ENCODE results near the gene ANGPTL4.
"Not testable (repeated sequence)": the region's sequence is repeated elsewhere in the genome, so short reads cannot be mapped to it uniquely, and the experiment has no call there.

The ANGPTL4 gene

GRCh38 chr19:8352134-8352827 is 11.7 kb upstream of the ANGPTL4 start:
- Histone ChIP-seq H3K9me3 (ENCODE audit: control extremely low read depth in 1 of 5, control insufficient read depth in 4 of 5, insufficient read depth in 2 of 5, low read depth in 1 of 5, low read length in 4 of 5) (no peaks in the 10 kb centered on the region), H3K4me3 (ENCODE audit: control insufficient read depth in 1 of 7, extremely low read depth in 1 of 7, insufficient read depth in 4 of 7, low read depth in 2 of 7, low read length in 6 of 7) (no peak overlapping the region), H3K4me1 (ENCODE audit: control extremely low read depth in 1 of 4, control insufficient read depth in 4 of 4, insufficient read depth in 4 of 4, low read length in 3 of 4) (peaks cover 0 to 3% (median 0%) of the 10 kb centered on the region in 4 experiments), H3K27ac (ENCODE audit: insufficient read depth in 1 of 2, low read depth in 1 of 2, low read length in 2 of 2, poor library complexity in 1 of 2, severe bottlenecking in 2 of 2) (no peak overlapping the region), H3K36me3 (ENCODE audit: control insufficient read depth in 4 of 4, insufficient read depth in 4 of 4, low read length in 3 of 4) (no peaks in the 10 kb centered on the region), H3K27me3 (replicated peaks in 2 of 5; ENCODE audit: control insufficient read depth in 4 of 5, insufficient read depth in 5 of 5, low read length in 4 of 5) (peaks cover 0 to 32% (median 7%) of the 10 kb centered on the region in 5 experiments)
- POLR2A ChIA-PET = interaction anchor here (0.7 kb wide), 1 partner anchor 213 kb away, joined by 3 read pairs; no protein-coding TSS in a partner anchor
- DNase-seq = no peak
- WGBS (ENCODE audit: insufficient coverage) = 50% methylated on average over 1 of the region's 10 CpGs
- CTCF ChIA-PET = interaction anchor here (0.6 to 5.0 kb wide), 18 partner anchors 9 to 289 kb away, joined by 3 to 30 read pairs (median 6); partner anchors contain the start of genes ANGPTL4, KANK3, MARCHF2 and RAB11B

- not testable (repeated sequence) for H3K36me3 ChIP-seq (ENCODE audit: control insufficient read depth in 4 of 4, insufficient read depth in 4 of 4, low read length in 3 of 4); H3K4me1 ChIP-seq (ENCODE audit: control extremely low read depth in 1 of 4, control insufficient read depth in 4 of 4, insufficient read depth in 4 of 4, low read length in 3 of 4); H3K4me3 ChIP-seq (ENCODE audit: control insufficient read depth in 1 of 7, extremely low read depth in 1 of 7, insufficient read depth in 4 of 7, low read depth in 2 of 7, low read length in 6 of 7); DNase-seq; H3K27ac ChIP-seq (ENCODE audit: insufficient read depth in 1 of 2, low read depth in 1 of 2, low read length in 2 of 2, poor library complexity in 1 of 2, severe bottlenecking in 2 of 2); H3K9me3 ChIP-seq (ENCODE audit: control extremely low read depth in 1 of 5, control insufficient read depth in 4 of 5, insufficient read depth in 2 of 5, low read depth in 1 of 5, low read length in 4 of 5)
- peaks cover 0 to 32% (median 7%) of the 10 kb centered on the region in 5 experiments for H3K27me3 ChIP-seq (replicated peaks in 2 of 5; ENCODE audit: control insufficient read depth in 4 of 5, insufficient read depth in 5 of 5, low read length in 4 of 5)
- ChIA-PET CTCF (interaction anchor here (0.6 to 5.0 kb wide), 20 partner anchors 9 to 288 kb away, joined by 3 to 30 read pairs (median 7); partner anchors contain the start of genes ANGPTL4, KANK3, MARCHF2 and RAB11B), POLR2A (interaction anchor here (0.7 to 1.3 kb wide), 3 partner anchors 42 to 225 kb away, joined by 3 to 4 read pairs (median 3); partner anchors contain the start of gene MYO1F)
- WGBS (ENCODE audit: insufficient coverage) = 76% methylated on average over 4 of the region's 5 CpGs
Observed at GRCh38 chr19:8352845-8353244, 11.1 kb upstream of the ANGPTL4 start.

GRCh38 chr19:8355631-8356402 is 8.1 kb upstream of the ANGPTL4 start:
- CTCF ChIA-PET = interaction anchor here (1.0 to 5.0 kb wide), 11 partner anchors 8 to 223 kb away, joined by 3 to 30 read pairs (median 8); partner anchors contain the start of genes ANGPTL4 and RAB11B
- POLR2A ChIA-PET = no interaction called here
- H3K4me1 ChIP-seq (ENCODE audit: control extremely low read depth in 1 of 4, control insufficient read depth in 4 of 4, insufficient read depth in 4 of 4, low read length in 3 of 4) = peaks cover 0 to 3% (median 0%) of the 10 kb centered on the region in 4 experiments
- WGBS (ENCODE audit: insufficient coverage) = 95% methylated on average over 6 of the region's 6 CpGs
- H3K27ac ChIP-seq (ENCODE audit: insufficient read depth in 1 of 2, low read depth in 1 of 2, low read length in 2 of 2, poor library complexity in 1 of 2, severe bottlenecking in 2 of 2) = no peak overlapping the region
- no peak overlapping the region for H3K4me3 ChIP-seq (ENCODE audit: control insufficient read depth in 1 of 7, extremely low read depth in 1 of 7, insufficient read depth in 4 of 7, low read depth in 2 of 7, low read length in 6 of 7)
- H3K27me3 ChIP-seq (replicated peaks in 2 of 5; ENCODE audit: control insufficient read depth in 4 of 5, insufficient read depth in 5 of 5, low read length in 4 of 5) = peaks cover 0 to 28% (median 3%) of the 10 kb centered on the region in 5 experiments
- DNase-seq = no peak
- no peaks in the 10 kb centered on the region for H3K36me3 ChIP-seq (ENCODE audit: control insufficient read depth in 4 of 4, insufficient read depth in 4 of 4, low read length in 3 of 4)
- H3K9me3 ChIP-seq (ENCODE audit: control extremely low read depth in 1 of 5, control insufficient read depth in 4 of 5, insufficient read depth in 2 of 5, low read depth in 1 of 5, low read length in 4 of 5) = no peaks in the 10 kb centered on the region

GRCh38 chr19:8357007-8357521 is 6.9 kb upstream of the ANGPTL4 start:
- POLR2A ChIA-PET = interaction anchor here (0.7 kb wide), 1 partner anchor 39 kb away, joined by 3 read pairs; no protein-coding TSS in a partner anchor
- CTCF ChIA-PET = interaction anchor here (0.8 to 5.0 kb wide), 4 partner anchors 7 to 221 kb away, joined by 3 to 21 read pairs (median 6); partner anchors contain the start of gene ANGPTL4
- peaks cover 0 to 6% (median 2%) of the 10 kb centered on the region in 4 experiments for H3K4me1 ChIP-seq (ENCODE audit: control extremely low read depth in 1 of 4, control insufficient read depth in 4 of 4, insufficient read depth in 4 of 4, low read length in 3 of 4)
- no peak overlapping the region for H3K4me3 ChIP-seq (ENCODE audit: control insufficient read depth in 1 of 7, extremely low read depth in 1 of 7, insufficient read depth in 4 of 7, low read depth in 2 of 7, low read length in 6 of 7)
- no CpG with 5 or more reads among the region's 4 CpGs for WGBS (ENCODE audit: insufficient coverage)
- no peak for DNase-seq
- H3K27me3 ChIP-seq (replicated peaks in 2 of 5; ENCODE audit: control insufficient read depth in 4 of 5, insufficient read depth in 5 of 5, low read length in 4 of 5) = peaks cover 0 to 22% (median 3%) of the 10 kb centered on the region in 5 experiments
- H3K9me3 ChIP-seq (ENCODE audit: control extremely low read depth in 1 of 5, control insufficient read depth in 4 of 5, insufficient read depth in 2 of 5, low read depth in 1 of 5, low read length in 4 of 5) = no peaks in the 10 kb centered on the region
- no peaks in the 10 kb centered on the region for H3K36me3 ChIP-seq (ENCODE audit: control insufficient read depth in 4 of 4, insufficient read depth in 4 of 4, low read length in 3 of 4)
- no peak overlapping the region for H3K27ac ChIP-seq (ENCODE audit: insufficient read depth in 1 of 2, low read depth in 1 of 2, low read length in 2 of 2, poor library complexity in 1 of 2, severe bottlenecking in 2 of 2)

GRCh38 chr19:8358948-8359347 is 5.0 kb upstream of the ANGPTL4 start:
- CTCF ChIA-PET = interaction anchor here (1.3 to 2.4 kb wide), 3 partner anchors 12 to 18 kb away, joined by 3 to 10 read pairs (median 5); no protein-coding TSS in a partner anchor
- no peaks in the 10 kb centered on the region for H3K9me3 ChIP-seq (ENCODE audit: control extremely low read depth in 1 of 5, control insufficient read depth in 4 of 5, insufficient read depth in 2 of 5, low read depth in 1 of 5, low read length in 4 of 5)
- peaks cover 0 to 17% (median 8%) of the 10 kb centered on the region in 4 experiments for H3K4me1 ChIP-seq (ENCODE audit: control extremely low read depth in 1 of 4, control insufficient read depth in 4 of 4, insufficient read depth in 4 of 4, low read length in 3 of 4)
- 96% methylated on average over 6 of the region's 6 CpGs for WGBS (ENCODE audit: insufficient coverage)
- no peak for DNase-seq
- no peak overlapping the region for H3K27ac ChIP-seq (ENCODE audit: insufficient read depth in 1 of 2, low read depth in 1 of 2, low read length in 2 of 2, poor library complexity in 1 of 2, severe bottlenecking in 2 of 2)
- H3K4me3 ChIP-seq (ENCODE audit: control insufficient read depth in 1 of 7, extremely low read depth in 1 of 7, insufficient read depth in 4 of 7, low read depth in 2 of 7, low read length in 6 of 7) = no peak overlapping the region
- POLR2A ChIA-PET = no interaction called here
- H3K36me3 ChIP-seq (ENCODE audit: control insufficient read depth in 4 of 4, insufficient read depth in 4 of 4, low read length in 3 of 4) = no peaks in the 10 kb centered on the region
- peaks cover 0 to 20% (median 5%) of the 10 kb centered on the region in 5 experiments for H3K27me3 ChIP-seq (replicated peaks in 2 of 5; ENCODE audit: control insufficient read depth in 4 of 5, insufficient read depth in 5 of 5, low read length in 4 of 5)

- no peaks in the 10 kb centered on the region for H3K36me3 ChIP-seq (ENCODE audit: control insufficient read depth in 4 of 4, insufficient read depth in 4 of 4, low read length in 3 of 4)
- H3K27me3 ChIP-seq (replicated peaks in 2 of 5; ENCODE audit: control insufficient read depth in 4 of 5, insufficient read depth in 5 of 5, low read length in 4 of 5) = peaks cover 0 to 32% (median 9%) of the 10 kb centered on the region in 5 experiments
- ChIA-PET POLR2A (no interaction called here), CTCF (interaction anchor here (1.0 to 1.3 kb wide), 2 partner anchors 16 to 26 kb away, joined by 3 read pairs; no protein-coding TSS in a partner anchor)
- peaks cover 0 to 24% (median 15%) of the 10 kb centered on the region in 4 experiments for H3K4me1 ChIP-seq (ENCODE audit: control extremely low read depth in 1 of 4, control insufficient read depth in 4 of 4, insufficient read depth in 4 of 4, low read length in 3 of 4)
- H3K4me3 ChIP-seq (ENCODE audit: control insufficient read depth in 1 of 7, extremely low read depth in 1 of 7, insufficient read depth in 4 of 7, low read depth in 2 of 7, low read length in 6 of 7) = no peak overlapping the region
- no peak for DNase-seq
- WGBS (ENCODE audit: insufficient coverage) = 89% methylated on average over 8 of the region's 8 CpGs
- H3K27ac ChIP-seq (ENCODE audit: insufficient read depth in 1 of 2, low read depth in 1 of 2, low read length in 2 of 2, poor library complexity in 1 of 2, severe bottlenecking in 2 of 2) = no peak overlapping the region
- no peaks in the 10 kb centered on the region for H3K9me3 ChIP-seq (ENCODE audit: control extremely low read depth in 1 of 5, control insufficient read depth in 4 of 5, insufficient read depth in 2 of 5, low read depth in 1 of 5, low read length in 4 of 5)
Observed at GRCh38 chr19:8360196-8360595, 3.8 kb upstream of the ANGPTL4 start.

Data from common myeloid progenitor, CD34-positive (primary cell).